H1 (cell line): ENCODE results near the gene TLE1. TPM values are rescaled to one million over a fixed set of nuclear protein-coding genes. Genes with fewer than 3 reads are reported as not detected.
A peak's percentile ranks its signal among the peaks of the same experiment; 100 is the strongest.

Experiments used
- CTCF ChIA-PET: fragments of 300-600 bp; sonication (Branson Sonifier 250); formaldehyde crosslinking; loops from one replicate; lab custom pipeline; 2021; ENCODE audit not compliant: partially characterized antibody; lab: Charles Lee
- POLR2A ChIA-PET: fragments of 300-600 bp; sonication (Branson Sonifier 250); formaldehyde crosslinking; loops from one replicate; lab custom pipeline; 2021; ENCODE audit warnings: inconsistent platforms; ENCODE audit not compliant: partially characterized antibody; lab: Charles Lee
- DNase-seq, 2 experiments: peaks; one replicate each; pipeline versions ENCODE4 v3.0.0 to v3.0.0-alpha.2; 2010 to 2022; ENCODE audit warnings: low spot score in 2 of 2, low read depth in 1 of 2, mixed read lengths in 1 of 2
- FAIRE-seq: peaks from 2 replicates; lab custom pipeline; 2011; peaks lifted over from hg19 to GRCh38; lab: Jason Lieb, UNC
- H2AFZ ChIP-seq: 2 replicates; pipeline ENCODE4 v1.8.1; 2012; ENCODE audit warnings: low read length, inconsistent platforms
- H2AK5ac ChIP-seq: 2 replicates; pipeline ENCODE4 v1.6.1; 2013; ENCODE audit warnings: low read depth, low read length
- H2BK120ac ChIP-seq: replicated peaks from 2 replicates; pipeline ENCODE3; 2013; ENCODE audit warnings: low read depth, low read length, inconsistent platforms
- H2BK12ac ChIP-seq: 2 replicates; pipeline ENCODE4 v1.6.1; 2013; ENCODE audit warnings: low read depth, low read length
- H2BK15ac ChIP-seq: 2 replicates; pipeline ENCODE4 v1.6.1; 2013; ENCODE audit warnings: low read length
- H2BK20ac ChIP-seq: 2 replicates; pipeline ENCODE4 v1.6.1; 2013; ENCODE audit warnings: low read length
- H2BK5ac ChIP-seq: 2 replicates; pipeline ENCODE4 v1.6.1; 2013; ENCODE audit warnings: low read depth, low read length
- H3K14ac ChIP-seq: 2 replicates; pipeline ENCODE4 v1.6.1; 2013; ENCODE audit warnings: inconsistent platforms; ENCODE audit not compliant: insufficient read length
- H3K18ac ChIP-seq: 2 replicates; pipeline ENCODE4 v1.6.1; 2013; ENCODE audit warnings: low read length; ENCODE audit errors: extremely low read depth
- H3K23ac ChIP-seq: 2 replicates; pipeline ENCODE4 v1.6.1; 2013; ENCODE audit warnings: inconsistent platforms; ENCODE audit not compliant: insufficient read length
- H3K23me2 ChIP-seq: 2 replicates; pipeline ENCODE4 v1.6.1; 2013; ENCODE audit warnings: low read depth, low read length
- H3K27ac ChIP-seq: 2 replicates; pipeline ENCODE4 v1.6.1; 2011; ENCODE audit warnings: low read depth, low read length, inconsistent platforms
- H3K27me3 ChIP-seq, 4 experiments: replicated peaks in 1 of 4; 1 replicate in 1 of 4; 2 replicates in 3 of 4; pipeline versions ENCODE4 v1.6.1 to v1.8.1; 2011 to 2013; ENCODE audit warnings: low read length in 3 of 4, mild to moderate bottlenecking in 3 of 4, inconsistent platforms in 2 of 4, mixed read lengths in 2 of 4, moderate library complexity in 1 of 4; ENCODE audit not compliant: control insufficient read depth in 3 of 4, insufficient read depth in 3 of 4; ENCODE audit errors: extremely low read depth in 1 of 4
- H3K36me3 ChIP-seq, 4 experiments: 2 replicates each; pipeline versions ENCODE4 v1.6.1 to v1.8.1; 2011 to 2013; ENCODE audit warnings: mild to moderate bottlenecking in 4 of 4, low read length in 3 of 4, moderate library complexity in 2 of 4, control low read depth in 1 of 4, inconsistent platforms in 1 of 4; ENCODE audit not compliant: insufficient read depth in 4 of 4, control insufficient read depth in 2 of 4
- H3K4ac ChIP-seq: replicated peaks from 2 replicates; pipeline ENCODE3; 2013; ENCODE audit warnings: low read length, low read depth, mixed read lengths, inconsistent platforms; ENCODE audit not compliant: insufficient read length
- H3K4me1 ChIP-seq, 4 experiments: replicated peaks in 1 of 4; 1 replicate in 1 of 4; 2 replicates in 3 of 4; pipeline versions ENCODE4 v1.6.1 to v1.8.1; 2011 to 2013; ENCODE audit warnings: low read length in 3 of 4, inconsistent platforms in 2 of 4, mixed read lengths in 1 of 4; ENCODE audit not compliant: insufficient read depth in 4 of 4, control insufficient read depth in 3 of 4
- H3K4me2 ChIP-seq, 2 experiments: 2 replicates each; pipeline versions ENCODE4 v1.6.1 to v1.8.1; 2011 to 2013; ENCODE audit warnings: low read depth in 2 of 2, low read length in 2 of 2, control low read depth in 1 of 2, inconsistent platforms in 1 of 2, mild to moderate bottlenecking in 1 of 2; ENCODE audit not compliant: insufficient read depth in 1 of 2
- H3K4me3 ChIP-seq, 4 experiments: fragments of 200-600, 300-600 bp in 1 of 4; sonication (generic), shearing (Covaris generic), sonication (Bioruptor Twin) in 1 of 4; 2 replicates each; pipeline versions ENCODE4 v1.5.1 to v1.8.1; 2011 to 2016; ENCODE audit warnings: low read length in 4 of 4, low read depth in 3 of 4, control low read depth in 2 of 4, inconsistent platforms in 2 of 4, mild to moderate bottlenecking in 2 of 4, mixed read lengths in 1 of 4, moderate library complexity in 1 of 4; ENCODE audit not compliant: insufficient read depth in 2 of 4; ENCODE audit errors: extremely low read depth in 1 of 4
- H3K56ac ChIP-seq: replicated peaks from 2 replicates; pipeline ENCODE3; 2013; ENCODE audit warnings: low read depth, mild to moderate bottlenecking, mixed read lengths, low read length, inconsistent platforms; ENCODE audit not compliant: insufficient read length
- H3K79me1 ChIP-seq: 2 replicates; pipeline ENCODE4 v1.6.1; 2013; ENCODE audit warnings: low read depth, low read length, control low read depth
- H3K79me2 ChIP-seq, 2 experiments: 2 replicates each; pipeline versions ENCODE4 v1.6.1 to v1.8.1; 2012 to 2013; ENCODE audit warnings: low read length in 2 of 2, mild to moderate bottlenecking in 2 of 2, inconsistent platforms in 1 of 2; ENCODE audit not compliant: insufficient read depth in 2 of 2, control insufficient read depth in 1 of 2
- H3K9ac ChIP-seq, 4 experiments: replicated peaks in 1 of 4; 1 replicate in 1 of 4; 2 replicates in 3 of 4; pipeline versions ENCODE4 v1.6.1 to v1.8.1; 2011 to 2013; ENCODE audit warnings: low read depth in 3 of 4, low read length in 3 of 4, control low read depth in 2 of 4, mild to moderate bottlenecking in 2 of 4, moderate library complexity in 2 of 4, inconsistent platforms in 1 of 4; ENCODE audit errors: extremely low read depth in 1 of 4
- H3K9me3 ChIP-seq, 2 experiments: 2 replicates each; pipeline versions ENCODE4 v1.6.1 to v1.8.1; 2012 to 2013; ENCODE audit warnings: mild to moderate bottlenecking in 2 of 2, moderate library complexity in 2 of 2, control low read depth in 1 of 2, inconsistent platforms in 1 of 2, low read depth in 1 of 2, low read length in 1 of 2, mixed read lengths in 1 of 2; ENCODE audit not compliant: insufficient read depth in 2 of 2
- H4K20me1 ChIP-seq, 2 experiments: replicated peaks in 1 of 2; 2 replicates each; pipeline versions ENCODE3 to v1.8.1; 2011 to 2013; ENCODE audit warnings: inconsistent platforms in 2 of 2, low read length in 2 of 2, mild to moderate bottlenecking in 1 of 2; ENCODE audit not compliant: insufficient read depth in 2 of 2, control insufficient read depth in 1 of 2
- H4K5ac ChIP-seq: 2 replicates; pipeline ENCODE4 v1.6.1; 2013; ENCODE audit warnings: low read length, low read depth, mixed read lengths, inconsistent platforms; ENCODE audit not compliant: insufficient read length
- H4K8ac ChIP-seq: 2 replicates; pipeline ENCODE4 v1.8.0; 2013; ENCODE audit warnings: mild to moderate bottlenecking, moderate library complexity, low read length, inconsistent platforms; ENCODE audit not compliant: insufficient read depth; ENCODE audit errors: extremely low read depth
- H4K91ac ChIP-seq: replicated peaks from 2 replicates; pipeline ENCODE3; 2013; ENCODE audit warnings: low read length, mixed read lengths, inconsistent platforms; ENCODE audit not compliant: insufficient read length
- CTCF ChIP-seq, 3 experiments: IDR thresholded peaks; 1 replicate in 2 of 3; 2 replicates in 1 of 3; pipeline versions ENCODE4 v1.5.1 to v1.6.1; 2011; ENCODE audit warnings: low read length in 3 of 3, mild to moderate bottlenecking in 3 of 3, inconsistent platforms in 2 of 3, low read depth in 1 of 3, moderate library complexity in 1 of 3; ENCODE audit not compliant: insufficient read depth in 1 of 3; ENCODE audit errors: control extremely low read depth in 1 of 3
- RAD21 ChIP-seq, 2 experiments: IDR thresholded peaks in 1 of 2; conservative IDR thresholded peaks in 1 of 2; 2 replicates each; pipeline ENCODE4 v1.6.1; 2011; ENCODE audit warnings: low read depth in 2 of 2, low read length in 2 of 2, improper control_type of control experiment in 1 of 2, inconsistent platforms in 1 of 2, mild to moderate bottlenecking in 1 of 2, moderate library complexity in 1 of 2
- TAF1 ChIP-seq: IDR thresholded peaks from 2 replicates; pipeline ENCODE4 v1.6.1; 2011; ENCODE audit warnings: mild to moderate bottlenecking, low read depth, low read length
- WGBS, 2 experiments: shearing (Covaris generic) in 1 of 2; methylation state at CpG; one replicate each; pipeline versions ENCODE4 v1.1.6 to v1.1.7; 2013 to 2015; ENCODE audit warnings: low lambda C conversion rate in 2 of 2, mixed read lengths in 2 of 2, inconsistent platforms in 1 of 2, low coverage in 1 of 2, missing lambda C conversion rate in 1 of 2; ENCODE audit not compliant: insufficient replicate concordance in 2 of 2, insufficient coverage in 1 of 2, insufficient read length in 1 of 2; ENCODE audit errors: extremely low coverage in 1 of 2, missing lambda C conversion rate in 1 of 2; 5-methylcytosine and 5-hydroxymethylcytosine counted together
- polyA plus RNA-seq, 7 experiments: library from polyadenylated mRNA; depleted of rRNA in 3 of 7; stranded (reverse) in 5 of 7; unstranded in 2 of 7; fragments of >200 nt in 5 of 7; fragments of 200-250 nt in 2 of 7; gene quantifications; 1 replicate in 5 of 7; 2 replicates in 1 of 7; 4 replicates in 1 of 7; pipeline versions ENCODE4 v1.2.1 to v1.2.3, GENCODE V29; 2011 to 2013; ENCODE audit warnings: missing spikeins in 2 of 7, mixed read lengths in 2 of 7
- total RNA-seq: library from RNA; stranded (reverse); fragmentation: NEBNext Ultra II Directional; extraction: Animal tissue kit (Norgen Biotek cat#: 25700); gene quantifications from 2 replicates; pipeline ENCODE4 v1.2.1, GENCODE V29; 2021

Gene TLE1
- total and polyA plus RNA-seq, 2 of the 8 experiments (the other 6 are each of a cell fraction or from before 2014, with no cell fraction given): 81.8 to 91.6 TPM

- Histone ChIP-seq H4K91ac (no peak overlapping the region), H2BK20ac (no peak overlapping the region), H2BK120ac (no peak overlapping the region), H3K9ac (no peak overlapping the region), H3K4me3 (no peak overlapping the region), H4K8ac (no peak overlapping the region), H3K18ac (no peak overlapping the region), H3K4me1 (peaks cover 0 to 12% (median 5%) of the 10 kb centered on the region in 4 experiments; a peak in 5 of 7 replicates), H3K79me2 (peaks cover 0 to 67% of the 10 kb centered on the region in 2 experiments; a peak in 3 of 4 replicates), H2BK15ac (no peak overlapping the region), H3K23ac (no peak overlapping the region), H3K14ac (no peak overlapping the region), H3K27ac (no peak overlapping the region), H3K23me2 (no peaks in the 10 kb centered on the region), H3K4ac (no peak overlapping the region), H3K56ac (no peak overlapping the region), H2BK5ac (no peak overlapping the region), H3K79me1 (peaks cover 7% of the 10 kb centered on the region), H3K36me3 (peaks cover 3 to 27% (median 11%) of the 10 kb centered on the region in 4 experiments; a peak in 7 of 8 replicates), H4K5ac (no peak overlapping the region), H2BK12ac (no peak overlapping the region), H4K20me1 (peaks cover 4 to 10% of the 10 kb centered on the region in 2 experiments), H2AK5ac (no peak overlapping the region), H3K4me2 (no peak overlapping the region), H2AFZ (no peak overlapping the region), H3K27me3 (no peaks in the 10 kb centered on the region), H3K9me3 (no peaks in the 10 kb centered on the region)
- POLR2A ChIA-PET: interaction anchor here (0.6 to 1.9 kb wide), 2 partner anchors 17 to 79 kb away, joined by 5 read pairs; no protein-coding TSS in a partner anchor
- FAIRE-seq (no peak), DNase-seq (no peak)
- CTCF ChIA-PET: interaction anchor here (0.6 to 1.7 kb wide), 3 partner anchors 13 to 204 kb away, joined by 3 to 4 read pairs (median 3); no protein-coding TSS in a partner anchor
- TF ChIP-seq CTCF (IDR thresholded peaks at IDR 0.05; ENCODE audit: control extremely low read depth in 1 of 3, insufficient read depth in 1 of 3, low read depth in 1 of 3, low read length in 3 of 3): peak in 1 of 3 experiments; percentile 14; a peak in 1 of 4 replicates
- TF ChIP-seq RAD21 (IDR thresholded peaks at IDR 0.05 in 1 of 2, conservative IDR thresholded peaks at IDR 0.05 in 1 of 2; ENCODE audit: low read depth in 2 of 2, low read length in 2 of 2): peak in 1 of 2 experiments; percentile 11; a peak in 1 of 4 replicates
- TF ChIP-seq TAF1: no peak
- WGBS, 2 experiments: 93% methylated on average over 3 of the region's 3 CpGs; no CpG with 5 or more reads in 1 of the 2 experiments
Measured at GRCh38 chr9:81636255-81636599, 53.1 kb downstream of the TLE1 start.
